ENCODE measurements around the gene SEMA3C.
A peak's percentile ranks its signal among the peaks of the same experiment; 100 is the strongest.
"Not testable (repeated sequence)": the region's sequence is repeated elsewhere in the genome, so short reads cannot be mapped to it uniquely, and the experiment has no call there.

Gene SEMA3C

GRCh38 chr7:80918909-80919721 lies at the start of gene SEMA3C:
Gene SEMA3C (minus strand): TSS chr7:80919051. CDS start chr7:80916781, 2,270 bp downstream.
- DNase-seq, result peak; percentile 41 to 83

- DNase-seq, result no peak
Measured at GRCh38 chr7:80968606-80969005, 49.8 kb upstream of the SEMA3C start.

- no peak for DNase-seq
Measured at GRCh38 chr7:80967917-80968297, 49.1 kb upstream of the SEMA3C start.

- DNase-seq, result no peak
Measured at GRCh38 chr7:80967071-80967916, 48.4 kb upstream of the SEMA3C start.

GRCh38 chr7:80960244-80960795 lies 41.5 kb upstream of the SEMA3C start:
- no peak for DNase-seq

GRCh38 chr7:80957226-80957777 lies 38.5 kb upstream of the SEMA3C start:
- no peak for DNase-seq

- DNase-seq, result no peak
Measured at GRCh38 chr7:80954191-80954590, 35.3 kb upstream of the SEMA3C start.

GRCh38 chr7:80950550-80950967 lies 31.7 kb upstream of the SEMA3C start:
- no peak for DNase-seq

GRCh38 chr7:80949449-80949848 lies 30.6 kb upstream of the SEMA3C start:
- DNase-seq, result no peak

GRCh38 chr7:80946858-80947257 lies 28.0 kb upstream of the SEMA3C start:
- DNase-seq, result no peak

- no peak for DNase-seq
Measured at GRCh38 chr7:80945976-80946375, 27.1 kb upstream of the SEMA3C start.

GRCh38 chr7:80943342-80943741 lies 24.5 kb upstream of the SEMA3C start:
- no peak for DNase-seq

- DNase-seq, result peak in 1 of 2 experiments; percentile 11
Measured at GRCh38 chr7:80942261-80943041, 23.6 kb upstream of the SEMA3C start.

- no peak for DNase-seq
Measured at GRCh38 chr7:80941208-80941758, 22.4 kb upstream of the SEMA3C start.

- peak; percentile 2 to 55 for DNase-seq
Measured at GRCh38 chr7:80940539-80941207, 21.8 kb upstream of the SEMA3C start.

- DNase-seq, result peak; percentile 13 to 30
Measured at GRCh38 chr7:80937336-80937735, 18.5 kb upstream of the SEMA3C start.

- DNase-seq, result peak; percentile 23 to 79
Measured at GRCh38 chr7:80935991-80936780, 17.3 kb upstream of the SEMA3C start.

GRCh38 chr7:80934321-80934720 lies 15.5 kb upstream of the SEMA3C start:
- DNase-seq, result no peak

- DNase-seq, result no peak
Measured at GRCh38 chr7:80932536-80932935, 13.7 kb upstream of the SEMA3C start.

- no peak for DNase-seq
Measured at GRCh38 chr7:80929619-80930018, 10.8 kb upstream of the SEMA3C start.

GRCh38 chr7:80926955-80927354 lies 8.1 kb upstream of the SEMA3C start:
- DNase-seq, result not testable (repeated sequence)
